GM23338 (cell line): ENCODE results near the gene TGOLN2. TPM values are rescaled to one million over a fixed set of nuclear protein-coding genes. Genes with fewer than 3 reads are reported as not detected.

Source experiments
- ATAC-seq: fragments of 200-7000 bp; cut with Tn5 transposase; 3 replicates; pipeline ENCODE4 v1.9.1; 2020
- DNase-seq: peaks from one replicate; pipeline ENCODE4 v3.0.0-alpha.2; 2015; ENCODE audit warnings: low spot score
- H2AFZ ChIP-seq: fragments of 200-600 bp; sonication (generic); 2 replicates; pipeline ENCODE4 v1.8.0; 2016; ENCODE audit warnings: antibody characterized with exemption, mild to moderate bottlenecking, moderate library complexity
- H3F3A ChIP-seq: fragments of 200-600 bp; sonication (generic); replicated peaks from 2 replicates; pipeline ENCODE4 v1.8.0; 2017; ENCODE audit warnings: antibody characterized with exemption, mixed run types, low read depth
- H3K27ac ChIP-seq: fragments of 200-600 bp; sonication (generic); 2 replicates; pipeline ENCODE4 v1.6.1; 2016; ENCODE audit warnings: low read depth
- H3K27me3 ChIP-seq: fragments of 200-600 bp; sonication (generic); 2 replicates; pipeline ENCODE4 v1.8.0; 2016; ENCODE audit warnings: mild to moderate bottlenecking, mixed run types, moderate library complexity; ENCODE audit not compliant: insufficient read depth
- H3K36me3 ChIP-seq: fragments of 200-600 bp; sonication (generic); 2 replicates; pipeline ENCODE4 v1.8.0; 2016; ENCODE audit warnings: mild to moderate bottlenecking; ENCODE audit not compliant: insufficient read depth
- H3K4me1 ChIP-seq: fragments of 200-600 bp; sonication (generic); 2 replicates; pipeline ENCODE4 v1.8.0; 2016; ENCODE audit warnings: mild to moderate bottlenecking, moderate library complexity; ENCODE audit not compliant: insufficient read depth
- H3K4me2 ChIP-seq: fragments of 200-600 bp; sonication (generic); 2 replicates; pipeline ENCODE4 v1.7.1; 2017; ENCODE audit warnings: mixed run types
- H3K4me3 ChIP-seq: fragments of 200-600 bp; sonication (generic); 2 replicates; pipeline ENCODE4 v1.6.1; 2016; ENCODE audit warnings: mixed run types
- H3K79me2 ChIP-seq: fragments of 200-600 bp; sonication (generic); replicated peaks from 2 replicates; pipeline ENCODE4 v1.8.0; 2017; ENCODE audit warnings: mild to moderate bottlenecking; ENCODE audit not compliant: insufficient read depth
- H3K9me2 ChIP-seq: fragments of 200-600 bp; sonication (generic); 2 replicates; pipeline ENCODE4 v1.8.0; 2017; ENCODE audit not compliant: insufficient read depth
- H4K20me1 ChIP-seq: fragments of 200-600 bp; sonication (generic); replicated peaks from 2 replicates; pipeline ENCODE4 v1.8.0; 2017; ENCODE audit warnings: mild to moderate bottlenecking; ENCODE audit not compliant: insufficient read depth
- H3K27ac Mint-ChIP-seq: 2 replicates; pipeline ENCODE4 v1.8.0; 2020; ENCODE audit warnings: inconsistent platforms, mild to moderate bottlenecking, moderate library complexity, mixed read lengths
- H3K27me3 Mint-ChIP-seq: 3 replicates; pipeline ENCODE4 v1.8.0; 2022; ENCODE audit warnings: low read depth, mild to moderate bottlenecking, moderate library complexity, mixed read lengths, inconsistent platforms; ENCODE audit not compliant: insufficient read depth, poor library complexity
- H3K36me3 Mint-ChIP-seq: 3 replicates; pipeline ENCODE4 v1.8.0; 2021; ENCODE audit warnings: low read depth, mild to moderate bottlenecking, inconsistent platforms, moderate library complexity, mixed read lengths
- H3K4me1 Mint-ChIP-seq: 3 replicates; pipeline ENCODE4 v1.8.0; 2020; ENCODE audit warnings: mild to moderate bottlenecking, inconsistent platforms, mixed read lengths
- H3K4me3 Mint-ChIP-seq: 3 replicates; pipeline ENCODE4 v1.8.0; 2021; ENCODE audit warnings: moderate library complexity, mild to moderate bottlenecking, inconsistent platforms, mixed read lengths
- H3K9me3 Mint-ChIP-seq: 3 replicates; pipeline ENCODE4 v1.8.0; 2020; ENCODE audit warnings: moderate library complexity, mild to moderate bottlenecking, inconsistent platforms, mixed read lengths
- CREB1 ChIP-seq: fragments of 250-450 bp; sonication (Bioruptor Pico); IDR thresholded peaks from 2 replicates; pipeline ENCODE4 v1.5.0; 2020; ENCODE audit warnings: low read depth, mild to moderate bottlenecking, moderate library complexity
- CTCF ChIP-seq, 2 experiments: fragments of 200-600 bp in 1 of 2; sonication (generic) in 1 of 2; conservative IDR thresholded peaks; 2 replicates each; pipeline versions ENCODE4 v1.5.1 to v1.6.1; 2016 to 2017; ENCODE audit warnings: antibody characterized with exemption in 2 of 2, low read depth in 2 of 2, mild to moderate bottlenecking in 2 of 2, moderate library complexity in 1 of 2
- EZH2 ChIP-seq: fragments of 200-600 bp; sonication (generic); IDR thresholded peaks from one replicate; pipeline ENCODE4 v1.8.0; 2017; ENCODE audit warnings: antibody characterized with exemption, mild to moderate bottlenecking, low read depth; ENCODE audit not compliant: unreplicated experiment
- EZH2phosphoT487 ChIP-seq: fragments of 200-600 bp; sonication (generic); IDR thresholded peaks from one replicate; pipeline ENCODE4 v1.8.1; 2018; ENCODE audit warnings: antibody characterized with exemption; ENCODE audit not compliant: unreplicated experiment
- JUNB ChIP-seq: IDR thresholded peaks from one replicate; pipeline ENCODE4 v1.6.1; 2016; ENCODE audit warnings: antibody characterized with exemption; ENCODE audit not compliant: unreplicated experiment
- NANOG ChIP-seq: IDR thresholded peaks from 2 replicates; pipeline ENCODE4 v1.6.1; 2016; ENCODE audit warnings: antibody characterized with exemption, borderline replicate concordance
- ZNF331 ChIP-seq: fragments of 250-450 bp; sonication (Bioruptor Pico); IDR thresholded peaks from 2 replicates; pipeline ENCODE4 v1.5.0; 2020; ENCODE audit warnings: low read depth, mild to moderate bottlenecking, moderate library complexity
- ZNF462 ChIP-seq: fragments of 250-450 bp; sonication (Bioruptor Pico); IDR thresholded peaks from 2 replicates; pipeline ENCODE4 v1.5.0; 2020; ENCODE audit warnings: mild to moderate bottlenecking, moderate library complexity
- polyA plus RNA-seq: library from polyadenylated mRNA; unstranded; fragments of >200 nt; fragmentation: Nextera tagmentation; extraction: Ambion mirVana; gene quantifications from 2 replicates; pipeline ENCODE4 v1.2.1, GENCODE V29; 2016
- total RNA-seq: library from RNA; depleted of rRNA; stranded (reverse); fragments of >200 nt; shearing (Covaris generic); gene quantifications from 2 replicates; pipeline ENCODE4 v1.2.3, GENCODE V29; 2014

The TGOLN2 gene
- total and polyA plus RNA-seq, 2 experiments from 2014 or later = 20.8 to 48.3 TPM

GRCh38 chr2:85347599-85347998 lies 19.8 kb upstream of the TGOLN2 start:
- no peaks in the 10 kb centered on the region; the same call in none of the 2 replicates for H4K20me1 ChIP-seq
- H3K9me3 Mint-ChIP-seq = no peaks in the 10 kb centered on the region
- no peak overlapping the region for H2AFZ ChIP-seq
- no peaks in the 10 kb centered on the region for H3K36me3 ChIP-seq
- no peak for DNase-seq
- TF ChIP-seq EZH2phosphoT487 (no peak), ZNF462 (no peak), CREB1 (no peak), JUNB (no peak), EZH2 (no peak), CTCF (conservative IDR thresholded peaks at IDR 0.05; ENCODE audit: low read depth in 2 of 2) (no peak), NANOG (no peak), ZNF331 (CRISPR knock-in tag) (no peak)
- H3K4me2 ChIP-seq = no peak overlapping the region
- no peaks in the 10 kb centered on the region for H3K9me2 ChIP-seq
- no peaks in the 10 kb centered on the region for H3K27me3 ChIP-seq
- peaks cover 6% of the 10 kb centered on the region for H3K4me1 Mint-ChIP-seq
- no peaks in the 10 kb centered on the region for H3F3A ChIP-seq
- no peak for ATAC-seq
- H3K27me3 Mint-ChIP-seq = peaks cover 1% of the 10 kb centered on the region
- H3K4me1 ChIP-seq = no peaks in the 10 kb centered on the region
- H3K27ac Mint-ChIP-seq = no peak overlapping the region
- no peak overlapping the region for H3K27ac ChIP-seq
- peaks cover 31% of the 10 kb centered on the region for H3K36me3 Mint-ChIP-seq
- no peak overlapping the region for H3K4me3 ChIP-seq
- no peak overlapping the region for H3K4me3 Mint-ChIP-seq
- H3K79me2 ChIP-seq = no peaks in the 10 kb centered on the region
